ENCODE measurements around the gene TCL1B.

DNA sequence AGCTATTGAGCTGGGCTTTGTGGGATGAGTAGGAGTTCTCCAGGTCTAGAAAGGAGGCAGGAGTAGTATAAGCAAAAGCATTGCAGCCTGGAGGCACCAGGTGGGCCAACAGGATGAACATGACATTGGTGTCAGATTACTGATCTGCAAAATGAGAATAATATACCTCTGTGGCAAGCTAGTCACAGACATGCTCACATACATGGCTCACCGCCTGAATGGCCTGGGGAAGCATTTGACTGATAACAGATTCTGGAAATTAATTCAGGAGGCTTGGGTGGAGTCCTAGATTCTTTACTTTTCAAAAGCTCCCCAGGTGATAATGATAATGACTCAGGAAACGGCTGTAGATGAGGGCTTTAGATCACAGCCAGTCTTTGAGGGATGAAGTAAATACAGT lies 709 bp downstream of the TCL1B start:
- TF ChIP-seq, protein P1, sequence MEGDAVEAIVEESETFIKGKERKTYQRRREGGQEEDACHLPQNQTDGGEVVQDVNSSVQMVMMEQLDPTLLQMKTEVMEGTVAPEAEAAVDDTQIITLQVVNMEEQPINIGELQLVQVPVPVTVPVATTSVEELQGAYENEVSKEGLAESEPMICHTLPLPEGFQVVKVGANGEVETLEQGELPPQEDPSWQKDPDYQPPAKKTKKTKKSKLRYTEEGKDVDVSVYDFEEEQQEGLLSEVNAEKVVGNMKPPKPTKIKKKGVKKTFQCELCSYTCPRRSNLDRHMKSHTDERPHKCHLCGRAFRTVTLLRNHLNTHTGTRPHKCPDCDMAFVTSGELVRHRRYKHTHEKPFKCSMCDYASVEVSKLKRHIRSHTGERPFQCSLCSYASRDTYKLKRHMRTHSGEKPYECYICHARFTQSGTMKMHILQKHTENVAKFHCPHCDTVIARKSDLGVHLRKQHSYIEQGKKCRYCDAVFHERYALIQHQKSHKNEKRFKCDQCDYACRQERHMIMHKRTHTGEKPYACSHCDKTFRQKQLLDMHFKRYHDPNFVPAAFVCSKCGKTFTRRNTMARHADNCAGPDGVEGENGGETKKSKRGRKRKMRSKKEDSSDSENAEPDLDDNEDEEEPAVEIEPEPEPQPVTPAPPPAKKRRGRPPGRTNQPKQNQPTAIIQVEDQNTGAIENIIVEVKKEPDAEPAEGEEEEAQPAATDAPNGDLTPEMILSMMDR (conservative IDR thresholded peaks at IDR 0.05 in 1 of 2, IDR thresholded peaks at IDR 0.05 in 1 of 2; ENCODE audit: extremely low read depth in 1 of 2, insufficient read depth in 1 of 2, low read depth in 1 of 2, low read length in 2 of 2), result no peak
- no peak for TF ChIP-seq EZH2 (IDR thresholded peaks at IDR 0.05; ENCODE audit: borderline replicate concordance, low read length)
